HG03095 (cell line): ENCODE data around the gene TMEM141.
A peak's percentile ranks its signal among the peaks of the same experiment; 100 is the strongest.
"Not testable (repeated sequence)": the region's sequence is repeated elsewhere in the genome, so short reads cannot be mapped to it uniquely, and the experiment has no call there.

Source experiments
- ATAC-seq: cut with Tn5 transposase; IDR thresholded peaks from one replicate; pipeline ENCODE4 v1.9.1; 2021; ENCODE audit warnings: moderate library complexity; ENCODE audit not compliant: unreplicated experiment

The TMEM141 gene

GRCh38 chr9:136793086-136793946, 2.2 kb downstream of the TMEM141 start:
- ATAC-seq: no peak

- no peak for ATAC-seq
Observed at GRCh38 chr9:136794281-136794999, 3.3 kb downstream of the TMEM141 start.

- no peak for ATAC-seq
Observed at GRCh38 chr9:136795000-136795348, 3.8 kb downstream of the TMEM141 start.

GRCh38 chr9:136796238-136796774, 5.2 kb downstream of the TMEM141 start, which contains the start of gene CCDC183:
Gene CCDC183, plus strand, starts transcription at chr9:136796338. Its CDS starts 60 bp downstream, at chr9:136796398.
- ATAC-seq: no peak

GRCh38 chr9:136796775-136797347, 5.7 kb downstream of the TMEM141 start:
- ATAC-seq: not testable (repeated sequence)

GRCh38 chr9:136798708-136799078, 7.5 kb downstream of the TMEM141 start:
- ATAC-seq: no peak

- no peak for ATAC-seq
Observed at GRCh38 chr9:136799079-136799853, 8.1 kb downstream of the TMEM141 start.

GRCh38 chr9:136799854-136800657, 8.9 kb downstream of the TMEM141 start:
- no peak for ATAC-seq

- no peak for ATAC-seq
Observed at GRCh38 chr9:136802321-136802720, 11.2 kb downstream of the TMEM141 start.

GRCh38 chr9:136803009-136803550, 11.9 kb downstream of the TMEM141 start:
- not testable (repeated sequence) for ATAC-seq

- no peak for ATAC-seq
Observed at GRCh38 chr9:136803551-136804508, 12.7 kb downstream of the TMEM141 start.

- no peak for ATAC-seq
Observed at GRCh38 chr9:136804509-136805206, 13.5 kb downstream of the TMEM141 start.

- no peak for ATAC-seq
Observed at GRCh38 chr9:136805207-136805740, 14.1 kb downstream of the TMEM141 start.

GRCh38 chr9:136806067-136806466, 14.9 kb downstream of the TMEM141 start:
- no peak for ATAC-seq

- ATAC-seq: no peak
Observed at GRCh38 chr9:136806631-136807201, 15.6 kb downstream of the TMEM141 start.

GRCh38 chr9:136807281-136808074, 16.3 kb downstream of the TMEM141 start, which contains the start of gene RABL6:
Gene RABL6, plus strand, starts transcription at chr9:136807948. Its CDS starts 249 bp downstream, at chr9:136808197.
- peak; percentile 46 for ATAC-seq
